Measurements from ENCODE around the gene PPM1H.
A peak's percentile ranks its signal among the peaks of the same experiment; 100 is the strongest.

PPM1H gene

GRCh38 chr12:62799766-62800406, 135.1 kb downstream of the PPM1H start:
- DNase-seq (ENCODE audit: low spot score in 2 of 2) (no peak), ATAC-seq (peak; percentile 43)
- H3K9me3 Mint-ChIP-seq, result no peaks in the 10 kb centered on the region
- H3K4me3 Mint-ChIP-seq, result no peak overlapping the region
- no peaks in the 10 kb centered on the region for H3K36me3 Mint-ChIP-seq
- H3K27ac Mint-ChIP-seq, result no peak overlapping the region
- no peaks in the 10 kb centered on the region for H3K4me1 Mint-ChIP-seq

- Mint-ChIP-seq H3K4me1 (no peaks in the 10 kb centered on the region), H3K36me3 (no peaks in the 10 kb centered on the region), H3K27ac (no peak overlapping the region), H3K9me3 (no peaks in the 10 kb centered on the region), H3K4me3 (no peak overlapping the region)
- DNase-seq (ENCODE audit: low spot score in 2 of 2) (peak; percentile 48 to 80), ATAC-seq (peak; percentile 78)
These were observed 135.7 kb downstream of the PPM1H start for GRCh38 chr12:62799126-62799736.

GRCh38 chr12:62794218-62794583, 140.7 kb downstream of the PPM1H start:
- ATAC-seq, result no peak
- H3K4me1 Mint-ChIP-seq, result no peaks in the 10 kb centered on the region
- H3K36me3 Mint-ChIP-seq, result no peaks in the 10 kb centered on the region
- no peak overlapping the region for H3K27ac Mint-ChIP-seq
- no peak for DNase-seq (ENCODE audit: low spot score in 2 of 2)
- no peaks in the 10 kb centered on the region for H3K9me3 Mint-ChIP-seq
- H3K4me3 Mint-ChIP-seq, result no peak overlapping the region

GRCh38 chr12:62793256-62794217, 141.4 kb downstream of the PPM1H start:
- Mint-ChIP-seq H3K4me3 (no peak overlapping the region), H3K36me3 (no peaks in the 10 kb centered on the region), H3K9me3 (no peaks in the 10 kb centered on the region), H3K4me1 (no peaks in the 10 kb centered on the region), H3K27ac (no peak overlapping the region)
- ATAC-seq (no peak), DNase-seq (ENCODE audit: low spot score in 2 of 2) (peak; percentile 71 to 84)

- H3K4me3 Mint-ChIP-seq, result no peak overlapping the region
- no peak for ATAC-seq
- no peaks in the 10 kb centered on the region for H3K9me3 Mint-ChIP-seq
- no peak for DNase-seq (ENCODE audit: low spot score in 2 of 2)
- no peak overlapping the region for H3K27ac Mint-ChIP-seq
- no peaks in the 10 kb centered on the region for H3K4me1 Mint-ChIP-seq
- H3K36me3 Mint-ChIP-seq, result no peaks in the 10 kb centered on the region
These were observed 142.6 kb downstream of the PPM1H start for GRCh38 chr12:62792236-62792870.

GRCh38 chr12:62789851-62790250, 145.1 kb downstream of the PPM1H start:
- H3K4me3 Mint-ChIP-seq, result no peak overlapping the region
- H3K36me3 Mint-ChIP-seq, result no peaks in the 10 kb centered on the region
- H3K9me3 Mint-ChIP-seq, result no peaks in the 10 kb centered on the region
- H3K27ac Mint-ChIP-seq, result no peak overlapping the region
- peaks cover 14% of the 10 kb centered on the region for H3K4me1 Mint-ChIP-seq
- DNase-seq (ENCODE audit: low spot score in 2 of 2) (no peak), ATAC-seq (no peak)

- H3K4me1 Mint-ChIP-seq, result peaks cover 14% of the 10 kb centered on the region
- H3K36me3 Mint-ChIP-seq, result no peaks in the 10 kb centered on the region
- H3K27ac Mint-ChIP-seq, result peak overlapping the region; percentile 46
- ATAC-seq (no peak), DNase-seq (ENCODE audit: low spot score in 2 of 2) (no peak)
- no peaks in the 10 kb centered on the region for H3K9me3 Mint-ChIP-seq
- no peak overlapping the region for H3K4me3 Mint-ChIP-seq
These were observed 147.3 kb downstream of the PPM1H start for GRCh38 chr12:62787611-62788010.

GRCh38 chr12:62787023-62787422, 147.9 kb downstream of the PPM1H start:
- no peaks in the 10 kb centered on the region for H3K9me3 Mint-ChIP-seq
- DNase-seq (ENCODE audit: low spot score in 2 of 2), result no peak
- no peak for ATAC-seq
- peak overlapping the region; percentile 46 for H3K27ac Mint-ChIP-seq
- H3K4me3 Mint-ChIP-seq, result no peak overlapping the region
- H3K36me3 Mint-ChIP-seq, result no peaks in the 10 kb centered on the region
- peaks cover 14% of the 10 kb centered on the region for H3K4me1 Mint-ChIP-seq

GRCh38 chr12:62785941-62786559, 148.9 kb downstream of the PPM1H start:
- ATAC-seq, result peak; percentile 88
- peak overlapping the region; percentile 46 for H3K27ac Mint-ChIP-seq
- DNase-seq (ENCODE audit: low spot score in 2 of 2), result no peak

GRCh38 chr12:62784576-62784975, 150.4 kb downstream of the PPM1H start:
- no peak for DNase-seq (ENCODE audit: low spot score in 2 of 2)
- Mint-ChIP-seq H3K36me3 (no peaks in the 10 kb centered on the region), H3K4me1 (peaks cover 14% of the 10 kb centered on the region), H3K4me3 (no peak overlapping the region), H3K9me3 (no peaks in the 10 kb centered on the region), H3K27ac (no peak overlapping the region)
- ATAC-seq, result no peak

More at GRCh38 chr12:62785941-62786559, 148.9 kb downstream of the PPM1H start:
- Mint-ChIP-seq H3K4me3 (no peak overlapping the region), H3K4me1 (peaks cover 14% of the 10 kb centered on the region), H3K36me3 (no peaks in the 10 kb centered on the region), H3K9me3 (no peaks in the 10 kb centered on the region)

- ATAC-seq, result no peak
- Mint-ChIP-seq H3K4me1 (peaks cover 14% of the 10 kb centered on the region), H3K36me3 (no peaks in the 10 kb centered on the region), H3K27ac (no peak overlapping the region), H3K9me3 (no peaks in the 10 kb centered on the region), H3K4me3 (no peak overlapping the region)
- no peak for DNase-seq (ENCODE audit: low spot score in 2 of 2)
These were observed 151.1 kb downstream of the PPM1H start for GRCh38 chr12:62783881-62784280.

- Mint-ChIP-seq H3K4me3 (no peak overlapping the region), H3K9me3 (no peaks in the 10 kb centered on the region), H3K27ac (peak overlapping the region; percentile 26), H3K36me3 (no peaks in the 10 kb centered on the region), H3K4me1 (peaks cover 9% of the 10 kb centered on the region)
- ATAC-seq, result no peak
- DNase-seq (ENCODE audit: low spot score in 2 of 2), result no peak
These were observed 153.6 kb downstream of the PPM1H start for GRCh38 chr12:62781136-62781880.

GRCh38 chr12:62779488-62779887, 155.5 kb downstream of the PPM1H start:
- no peaks in the 10 kb centered on the region for H3K36me3 Mint-ChIP-seq
- H3K9me3 Mint-ChIP-seq, result no peaks in the 10 kb centered on the region
- H3K4me3 Mint-ChIP-seq, result no peak overlapping the region
- no peaks in the 10 kb centered on the region for H3K4me1 Mint-ChIP-seq
- ATAC-seq (no peak), DNase-seq (ENCODE audit: low spot score in 2 of 2) (no peak)
- H3K27ac Mint-ChIP-seq, result no peak overlapping the region

GRCh38 chr12:62778187-62778586, 156.8 kb downstream of the PPM1H start:
- H3K4me3 Mint-ChIP-seq, result no peak overlapping the region
- ATAC-seq (no peak), DNase-seq (ENCODE audit: low spot score in 2 of 2) (no peak)
- no peaks in the 10 kb centered on the region for H3K36me3 Mint-ChIP-seq
- no peaks in the 10 kb centered on the region for H3K4me1 Mint-ChIP-seq
- H3K9me3 Mint-ChIP-seq, result no peaks in the 10 kb centered on the region
- no peak overlapping the region for H3K27ac Mint-ChIP-seq

Data from stimulated activated effector memory CD8-positive, alpha-beta T cell treated with anti-CD3 and anti-CD28 coated beads, Interleukin-12 subunit alpha, Interleukin-12 subunit beta, amount 100 ng/mL, for 72 hours (primary cell).